ENCODE results near the gene MEA1.
A peak's percentile ranks its signal among the peaks of the same experiment; 100 is the strongest.
"Not testable (repeated sequence)": the region's sequence is repeated elsewhere in the genome, so short reads cannot be mapped to it uniquely, and the experiment has no call there.

The MEA1 gene

DNA sequence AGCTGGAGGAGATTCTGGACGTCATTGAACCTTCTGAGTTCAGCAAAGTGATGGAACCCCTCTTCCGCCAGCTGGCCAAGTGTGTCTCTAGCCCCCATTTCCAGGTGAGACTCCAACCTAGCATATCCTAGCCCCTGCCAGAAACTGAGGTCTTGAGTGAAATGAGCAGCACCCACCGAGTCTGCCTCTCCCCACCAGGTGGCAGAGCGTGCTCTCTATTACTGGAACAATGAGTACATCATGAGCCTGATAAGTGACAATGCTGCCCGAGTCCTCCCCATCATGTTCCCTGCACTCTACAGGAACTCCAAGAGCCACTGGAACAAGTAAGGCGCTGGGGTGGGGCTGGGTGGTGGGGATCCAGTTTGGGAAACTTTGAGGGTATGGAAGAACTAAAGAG, 4.6 kb downstream of the MEA1 start:
- no peak overlapping the region for H3K4me3 ChIP-seq (ENCODE audit: low read length)
- TF ChIP-seq CTCF (conservative IDR thresholded peaks at IDR 0.05; ENCODE audit: low read length) = peak; percentile 54
- DNase-seq (ENCODE audit: low read depth) = peak; percentile 40

GRCh38 chr6:43007126-43007525, 6.6 kb downstream of the MEA1 start:
- TF ChIP-seq CTCF (conservative IDR thresholded peaks at IDR 0.05; ENCODE audit: low read length) = no peak
- DNase-seq (ENCODE audit: low read depth) = no peak
- H3K4me3 ChIP-seq (ENCODE audit: low read length) = no peak overlapping the region

GRCh38 chr6:43006251-43006650, 7.5 kb downstream of the MEA1 start:
- DNase-seq (ENCODE audit: low read depth) = no peak
- no peak overlapping the region for H3K4me3 ChIP-seq (ENCODE audit: low read length)
- no peak for TF ChIP-seq CTCF (conservative IDR thresholded peaks at IDR 0.05; ENCODE audit: low read length)

GRCh38 chr6:43005844-43006243, 7.9 kb downstream of the MEA1 start:
- H3K4me3 ChIP-seq (ENCODE audit: low read length) = no peak overlapping the region
- TF ChIP-seq CTCF (conservative IDR thresholded peaks at IDR 0.05; ENCODE audit: low read length) = no peak
- no peak for DNase-seq (ENCODE audit: low read depth)

- no peak for TF ChIP-seq CTCF (conservative IDR thresholded peaks at IDR 0.05; ENCODE audit: low read length)
These were observed 11.9 kb downstream of the MEA1 start for GRCh38 chr6:43001843-43002242.

DNA sequence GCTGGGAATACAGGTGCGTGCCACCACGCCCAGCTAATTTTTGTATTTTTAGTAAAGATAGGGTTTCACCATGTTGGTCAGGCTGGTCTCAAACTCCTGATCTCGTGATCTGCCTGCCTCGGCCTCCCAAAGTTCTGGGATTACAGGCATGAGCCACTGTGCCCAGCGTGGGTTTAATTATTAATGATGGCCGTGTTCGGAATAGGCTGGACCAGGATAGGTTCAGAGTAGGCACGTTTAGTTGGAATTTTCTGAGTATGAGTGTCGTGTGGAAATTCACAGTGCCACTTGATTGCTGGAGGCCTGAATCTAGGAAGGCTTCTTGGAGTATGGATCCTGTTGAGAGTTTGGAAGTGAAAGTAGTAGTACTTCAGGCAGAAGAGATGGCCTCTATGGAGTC, 15.5 kb downstream of the MEA1 start:
- not testable (repeated sequence) for DNase-seq (ENCODE audit: low read depth); H3K4me3 ChIP-seq (ENCODE audit: low read length)

More at GRCh38 chr6:43001843-43002242, 11.9 kb downstream of the MEA1 start:
- no peak for DNase-seq (ENCODE audit: low read depth)
- no peak overlapping the region for H3K4me3 ChIP-seq (ENCODE audit: low read length)

- TF ChIP-seq CTCF (conservative IDR thresholded peaks at IDR 0.05; ENCODE audit: low read length) = peak; percentile 12; the same call in 1 of the 2 replicates
- no peak overlapping the region for H3K4me3 ChIP-seq (ENCODE audit: low read length)
- DNase-seq (ENCODE audit: low read depth) = no peak
These were observed 17.2 kb downstream of the MEA1 start for GRCh38 chr6:42996513-42996912.

DNA sequence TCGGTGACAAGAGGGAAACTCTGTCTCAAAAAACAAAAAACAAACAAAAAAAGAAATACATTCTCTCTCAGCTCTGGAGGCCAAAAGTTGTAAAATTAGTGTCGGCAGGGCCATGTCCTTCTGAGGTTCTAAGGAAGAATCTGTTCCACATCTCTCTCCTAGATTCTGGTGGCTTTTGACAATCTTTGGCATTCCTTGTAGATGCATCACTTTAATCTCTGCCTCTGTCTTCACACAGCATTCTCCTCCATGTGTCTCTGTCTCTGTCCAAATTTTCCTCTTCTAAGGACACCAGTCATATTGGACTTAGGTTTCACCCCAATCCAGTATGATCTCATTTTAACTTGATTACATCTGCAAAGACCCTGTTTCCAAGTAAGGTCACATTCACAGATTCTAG, 20.3 kb downstream of the MEA1 start:
- TF ChIP-seq CTCF (conservative IDR thresholded peaks at IDR 0.05; ENCODE audit: low read length) = no peak
- H3K4me3 ChIP-seq (ENCODE audit: low read length) = no peak overlapping the region
- DNase-seq (ENCODE audit: low read depth) = peak; percentile 34

All from AG10803 (cell line).